ENCODE data around the gene HOXB13. TPM values are rescaled to one million over a fixed set of nuclear protein-coding genes. Genes with fewer than 3 reads are reported as not detected.

The HOXB13 gene
- total RNA-seq, 4 donors from 2014 or later: 0.27 TPM; not detected in 3

DNA sequence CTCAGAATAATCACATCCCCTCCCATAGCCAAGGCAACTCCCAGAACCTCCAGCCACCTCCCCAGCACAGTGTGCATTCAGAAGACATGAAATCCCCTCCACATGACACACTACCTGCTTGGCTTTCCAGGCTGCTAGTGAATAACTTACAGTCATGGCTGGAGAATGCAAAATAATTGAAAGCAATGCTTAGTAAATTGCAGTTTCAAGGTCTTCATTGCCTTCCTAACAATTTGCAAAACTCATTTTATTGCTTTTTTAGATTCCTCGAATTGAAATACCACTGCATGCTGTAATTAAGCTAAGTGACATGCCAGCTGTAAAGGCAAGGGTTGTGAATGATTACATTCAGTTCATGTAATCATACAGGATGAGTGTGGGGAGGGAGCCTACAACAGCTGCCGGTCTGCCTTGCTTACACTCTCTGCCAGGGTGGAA lies 29.0 kb upstream of the HOXB13 start:
- H3K27me3 ChIP-seq: peaks cover 37% of the 10 kb centered on the region

DNA sequence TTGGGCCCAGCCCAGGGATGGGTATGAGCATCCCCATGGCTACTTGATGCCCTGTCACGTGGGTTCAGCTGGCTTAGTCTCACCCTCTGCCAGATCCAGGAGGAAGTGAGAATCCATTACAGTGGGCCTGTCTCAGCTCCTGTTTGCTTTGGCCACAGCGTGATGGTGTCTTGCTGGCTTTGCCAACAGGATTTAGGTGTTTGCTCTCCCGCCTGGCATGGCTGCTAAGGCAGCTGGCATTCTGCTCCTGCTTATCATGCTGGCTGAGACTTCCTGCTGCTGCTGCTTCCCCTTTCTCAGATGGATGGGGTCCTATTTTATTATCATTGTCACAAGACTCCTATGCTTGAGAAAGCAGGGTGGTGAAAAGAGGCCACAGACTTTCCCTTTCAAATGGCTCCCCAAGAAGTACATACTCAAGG lies 28.3 kb upstream of the HOXB13 start:
- 32 to 39% methylated on average over 3 of the region's 3 CpGs for WGBS, 2 donors

More for the DNA sequence above, 29.0 kb upstream of the HOXB13 start:
- Histone ChIP-seq H3K4me1 (no peaks in the 10 kb centered on the region), H3K4me3 (replicated peaks in 1 of 3) (no peak overlapping the region), H3K9me3 (no peaks in the 10 kb centered on the region), H3K36me3 (no peaks in the 10 kb centered on the region), H3K27ac (no peak overlapping the region)
- no peak for DNase-seq
- intact Hi-C loops (cut with DNase I): no loop called here
- WGBS, 2 donors: 51 to 72% methylated on average over 2 of the region's 2 CpGs
- TF ChIP-seq CTCF (IDR thresholded peaks at IDR 0.05) (no peak), POLR2A (IDR thresholded peaks at IDR 0.05) (no peak)

DNA sequence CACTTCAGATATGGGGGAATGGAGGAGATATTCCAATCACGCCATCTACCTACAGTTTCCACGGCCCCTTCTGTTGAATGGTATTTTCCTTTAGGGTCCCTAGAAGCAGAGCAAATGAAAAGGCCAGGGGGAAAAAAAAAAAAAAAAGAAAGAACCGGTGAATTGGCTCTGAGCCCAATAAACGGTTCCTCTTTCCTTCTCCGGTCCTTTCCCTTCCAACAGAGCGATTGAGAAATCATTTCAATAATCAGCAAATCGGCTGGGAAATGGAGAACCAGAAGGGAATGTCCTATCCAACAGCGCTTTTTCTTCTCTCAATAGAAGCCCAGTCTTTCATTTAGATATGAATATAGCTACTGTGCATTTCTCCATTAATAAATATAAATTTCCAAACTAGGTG lies 26.8 kb upstream of the HOXB13 start:
- 18 to 20% methylated on average over 8 of the region's 8 CpGs for WGBS, 2 donors
- DNase-seq: no peak
- H3K27me3 ChIP-seq: peaks cover 59% of the 10 kb centered on the region
- no peak overlapping the region for H3K4me3 ChIP-seq (replicated peaks in 1 of 3)
- intact Hi-C loops (cut with DNase I): no loop called here
- no peak for TF ChIP-seq CTCF (IDR thresholded peaks at IDR 0.05)
- TF ChIP-seq POLR2A (IDR thresholded peaks at IDR 0.05): no peak
- no peaks in the 10 kb centered on the region for H3K9me3 ChIP-seq
- no peak overlapping the region for H3K27ac ChIP-seq
- H3K4me1 ChIP-seq: no peaks in the 10 kb centered on the region
- no peaks in the 10 kb centered on the region for H3K36me3 ChIP-seq

More for the DNA sequence above, 28.3 kb upstream of the HOXB13 start:
- no peaks in the 10 kb centered on the region for H3K4me1 ChIP-seq
- intact Hi-C loops (cut with DNase I): no loop called here
- H3K9me3 ChIP-seq: no peaks in the 10 kb centered on the region
- no peak for TF ChIP-seq CTCF (IDR thresholded peaks at IDR 0.05)
- no peak for TF ChIP-seq POLR2A (IDR thresholded peaks at IDR 0.05)
- H3K27me3 ChIP-seq: peaks cover 44% of the 10 kb centered on the region
- DNase-seq: no peak
- no peak overlapping the region for H3K27ac ChIP-seq
- H3K36me3 ChIP-seq: no peaks in the 10 kb centered on the region
- H3K4me3 ChIP-seq (replicated peaks in 1 of 3): no peak overlapping the region

DNA sequence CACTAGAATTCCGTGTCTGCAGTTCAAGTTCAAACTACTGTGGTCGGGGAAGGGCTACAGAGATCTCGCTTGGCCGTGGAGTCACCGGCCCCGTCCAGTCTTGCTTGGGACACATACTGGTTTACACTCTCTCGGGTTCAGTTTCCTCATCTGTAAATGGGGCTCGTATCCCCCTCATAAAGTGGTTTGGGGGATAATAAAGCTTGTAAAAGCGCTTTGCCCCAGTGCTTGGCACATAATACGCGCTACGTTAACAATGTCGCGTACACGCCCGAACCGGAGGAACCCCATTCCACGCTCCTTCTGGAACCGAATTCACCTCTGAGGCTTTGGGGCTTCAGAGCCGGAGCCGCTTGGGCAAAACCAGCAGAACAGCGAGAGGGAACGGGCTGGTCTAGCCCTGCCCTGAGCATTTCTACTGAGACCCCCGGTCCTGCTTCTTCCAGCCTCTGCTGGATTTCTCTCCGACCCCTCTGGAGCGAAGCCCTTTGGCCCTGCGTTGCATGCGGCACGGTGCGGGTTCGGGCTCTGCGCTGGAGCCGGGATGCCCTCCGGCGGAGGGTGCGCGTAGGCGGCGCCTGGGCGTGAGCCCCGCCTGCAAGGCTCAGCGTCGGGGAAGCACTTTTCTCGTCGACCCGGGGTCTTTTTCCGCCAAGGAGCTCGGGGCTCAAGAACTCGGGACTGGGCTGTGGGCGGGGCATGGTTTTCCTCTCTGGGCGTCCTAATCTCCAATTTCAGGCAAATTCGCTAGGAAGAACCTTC lies 26.1 kb upstream of the HOXB13 start:
- DNase-seq: no peak
- H3K36me3 ChIP-seq: no peaks in the 10 kb centered on the region
- H3K9me3 ChIP-seq: no peaks in the 10 kb centered on the region
- no peak overlapping the region for H3K4me3 ChIP-seq (replicated peaks in 1 of 3)
- H3K27ac ChIP-seq: no peak overlapping the region
- H3K4me1 ChIP-seq: no peaks in the 10 kb centered on the region
- intact Hi-C loops (cut with DNase I): no loop called here
- peaks cover 59% of the 10 kb centered on the region for H3K27me3 ChIP-seq
- no peak for TF ChIP-seq POLR2A (IDR thresholded peaks at IDR 0.05)
- no peak for TF ChIP-seq CTCF (IDR thresholded peaks at IDR 0.05)
- 6 to 12% methylated on average over 26 of the region's 52 CpGs for WGBS, 2 donors

DNA sequence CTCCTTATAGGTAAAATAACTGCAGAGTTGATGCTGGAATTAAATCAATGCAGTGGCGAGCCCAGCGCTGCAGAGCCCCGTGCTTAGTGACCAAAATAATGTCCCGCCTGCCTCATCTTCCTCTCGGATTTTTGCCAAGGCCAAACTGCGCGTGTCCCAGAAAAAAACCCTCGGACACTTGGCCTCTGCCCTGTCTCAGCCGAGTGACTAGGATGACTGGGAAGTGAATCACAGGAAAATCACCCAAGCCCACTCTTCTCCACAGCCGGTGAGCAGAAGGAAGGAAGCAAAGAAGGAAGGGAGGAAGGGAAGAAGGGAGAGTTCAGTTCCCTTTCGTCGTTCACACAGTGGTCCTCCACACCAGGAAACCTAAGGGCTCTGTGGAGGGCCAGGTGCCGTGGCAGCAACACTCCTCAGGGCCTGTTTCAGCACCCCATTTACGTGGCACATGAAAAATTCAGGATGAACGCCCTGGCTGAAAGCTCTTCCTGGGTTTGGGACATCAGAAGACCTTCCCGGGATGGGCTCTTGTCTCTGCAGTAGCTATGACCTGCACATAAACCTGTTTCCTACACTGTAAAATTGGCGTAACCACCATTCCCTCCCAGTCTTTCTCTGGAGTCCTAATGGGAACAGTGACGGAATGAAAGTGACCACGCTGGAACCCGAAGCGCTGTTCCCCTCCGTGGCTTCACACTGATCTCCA lies 25.4 kb upstream of the HOXB13 start:
- DNase-seq: no peak
- Histone ChIP-seq H3K4me1 (no peaks in the 10 kb centered on the region), H3K4me3 (replicated peaks in 1 of 3) (no peak overlapping the region), H3K27ac (no peak overlapping the region), H3K27me3 (peaks cover 67% of the 10 kb centered on the region), H3K9me3 (no peaks in the 10 kb centered on the region), H3K36me3 (no peaks in the 10 kb centered on the region)
- 15% methylated on average over 22 of the region's 22 CpGs for WGBS, 2 donors
- intact Hi-C loops (cut with DNase I): no loop called here
- no peak for TF ChIP-seq CTCF (IDR thresholded peaks at IDR 0.05)
- TF ChIP-seq POLR2A (IDR thresholded peaks at IDR 0.05): no peak

Data from thyroid gland (tissue), 4 donors.